HG02852 (cell line): ENCODE data around the gene INPP5E.

Source experiments
- ATAC-seq: cut with Tn5 transposase; IDR thresholded peaks from one replicate; pipeline ENCODE4 v1.9.1; 2021; ENCODE audit warnings: mild to moderate bottlenecking, moderate library complexity; ENCODE audit not compliant: unreplicated experiment

The INPP5E gene

GRCh38 chr9:136448655-136449054, 9.0 kb upstream of the INPP5E start:
- no peak for ATAC-seq

- no peak for ATAC-seq
These were observed 7.6 kb upstream of the INPP5E start for GRCh38 chr9:136447173-136447778.

- no peak for ATAC-seq
These were observed 6.2 kb upstream of the INPP5E start for GRCh38 chr9:136445799-136446198.

GRCh38 chr9:136444102-136444501, 4.5 kb upstream of the INPP5E start:
- no peak for ATAC-seq

GRCh38 chr9:136443687-136444086, 4.0 kb upstream of the INPP5E start:
- ATAC-seq = no peak

GRCh38 chr9:136443087-136443486, 3.4 kb upstream of the INPP5E start:
- no peak for ATAC-seq

- ATAC-seq = no peak
These were observed 2.6 kb upstream of the INPP5E start for GRCh38 chr9:136442265-136442664.

GRCh38 chr9:136441681-136442245, 2.1 kb upstream of the INPP5E start:
- no peak for ATAC-seq

- no peak for ATAC-seq
These were observed 1.6 kb upstream of the INPP5E start for GRCh38 chr9:136441191-136441680.

GRCh38 chr9:136438548-136439480, 831 bp downstream of the INPP5E start:
- peak; percentile 48 for ATAC-seq

GRCh38 chr9:136437839-136438547, 1.7 kb downstream of the INPP5E start:
- no peak for ATAC-seq

- no peak for ATAC-seq
These were observed 2.2 kb downstream of the INPP5E start for GRCh38 chr9:136437430-136437829.

- ATAC-seq = no peak
These were observed 3.5 kb downstream of the INPP5E start for GRCh38 chr9:136436055-136436634.

GRCh38 chr9:136434580-136435169, 5.0 kb downstream of the INPP5E start:
- ATAC-seq = no peak

GRCh38 chr9:136433849-136434579, 5.6 kb downstream of the INPP5E start:
- no peak for ATAC-seq

- ATAC-seq = no peak
These were observed 6.5 kb downstream of the INPP5E start for GRCh38 chr9:136433043-136433715.

- ATAC-seq = no peak
These were observed 7.1 kb downstream of the INPP5E start for GRCh38 chr9:136432591-136432990.

GRCh38 chr9:136431782-136432350, 7.8 kb downstream of the INPP5E start:
- no peak for ATAC-seq
